Astrocyte (in vitro differentiated cells and primary cell): ENCODE results near the gene HPS5.

Source experiments
- EZH2 ChIP-seq: IDR thresholded peaks from 2 replicates; pipeline ENCODE4 v1.6.1; 2012; ENCODE audit warnings: mild to moderate bottlenecking, low read length, inconsistent platforms; ENCODE audit not compliant: insufficient read depth
- TF ChIP-seq, protein P1 (sequence below): IDR thresholded peaks from 2 replicates; pipeline ENCODE4 v1.5.1; 2011; ENCODE audit warnings: low read depth, mild to moderate bottlenecking, inconsistent platforms, low read length, moderate library complexity; ENCODE audit not compliant: insufficient read depth

DNA sequence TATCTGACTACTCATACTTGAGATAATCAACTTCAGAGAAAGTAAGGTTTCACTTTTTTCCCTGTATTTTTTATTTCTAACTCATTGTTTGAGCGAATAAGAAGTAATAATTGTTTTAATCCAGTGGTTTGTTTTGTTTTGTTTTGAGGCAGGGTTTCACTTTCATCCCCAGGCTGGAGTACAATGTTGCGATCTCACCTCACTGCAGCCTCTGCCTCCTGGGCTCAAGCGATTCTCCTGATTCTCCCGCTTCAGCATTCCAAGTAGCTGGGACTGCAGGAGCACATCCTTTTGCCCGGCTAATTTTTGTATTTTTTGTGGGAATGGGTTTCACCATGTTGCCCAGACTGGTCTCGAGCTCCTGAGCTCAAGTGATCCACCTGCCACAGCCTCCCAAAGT, 9.0 kb upstream of the HPS5 start:
- TF ChIP-seq, protein P1, sequence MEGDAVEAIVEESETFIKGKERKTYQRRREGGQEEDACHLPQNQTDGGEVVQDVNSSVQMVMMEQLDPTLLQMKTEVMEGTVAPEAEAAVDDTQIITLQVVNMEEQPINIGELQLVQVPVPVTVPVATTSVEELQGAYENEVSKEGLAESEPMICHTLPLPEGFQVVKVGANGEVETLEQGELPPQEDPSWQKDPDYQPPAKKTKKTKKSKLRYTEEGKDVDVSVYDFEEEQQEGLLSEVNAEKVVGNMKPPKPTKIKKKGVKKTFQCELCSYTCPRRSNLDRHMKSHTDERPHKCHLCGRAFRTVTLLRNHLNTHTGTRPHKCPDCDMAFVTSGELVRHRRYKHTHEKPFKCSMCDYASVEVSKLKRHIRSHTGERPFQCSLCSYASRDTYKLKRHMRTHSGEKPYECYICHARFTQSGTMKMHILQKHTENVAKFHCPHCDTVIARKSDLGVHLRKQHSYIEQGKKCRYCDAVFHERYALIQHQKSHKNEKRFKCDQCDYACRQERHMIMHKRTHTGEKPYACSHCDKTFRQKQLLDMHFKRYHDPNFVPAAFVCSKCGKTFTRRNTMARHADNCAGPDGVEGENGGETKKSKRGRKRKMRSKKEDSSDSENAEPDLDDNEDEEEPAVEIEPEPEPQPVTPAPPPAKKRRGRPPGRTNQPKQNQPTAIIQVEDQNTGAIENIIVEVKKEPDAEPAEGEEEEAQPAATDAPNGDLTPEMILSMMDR: no peak
- no peak for TF ChIP-seq EZH2
